SK-N-SH treated with all-trans-retinoic acid at 6 μM for 48 hours (cell line): ENCODE data around the gene SRRM2.

Experiments used
- ATAC-seq: fragments of 200-7000 bp; cut with Tn5 transposase; 3 replicates; pipeline ENCODE4 v1.9.1; 2020; ENCODE audit warnings: mild to moderate bottlenecking, moderate library complexity
- ARNTL ChIP-seq: fragments of 450-650 bp; formaldehyde crosslinking; IDR thresholded peaks from 2 replicates; pipeline ENCODE4 v1.5.0; 2020; ENCODE audit warnings: low read depth, mild to moderate bottlenecking, moderate library complexity, borderline replicate concordance
- BACH2 ChIP-seq: fragments of 250-450 bp; sonication (Bioruptor Pico); IDR thresholded peaks from 2 replicates; pipeline ENCODE4 v1.9.0; 2021; ENCODE audit warnings: mild to moderate bottlenecking, borderline replicate concordance
- CSDC2 ChIP-seq: fragments of 250-450 bp; sonication (Bioruptor Pico); IDR thresholded peaks from 2 replicates; pipeline ENCODE4 v1.5.0; 2020; ENCODE audit warnings: mild to moderate bottlenecking, moderate library complexity
- CSRNP3 ChIP-seq: fragments of 250-450 bp; sonication (Bioruptor Pico); IDR thresholded peaks from 2 replicates; pipeline ENCODE4 v1.5.1; 2021; ENCODE audit warnings: mild to moderate bottlenecking, moderate library complexity
- ESRRG ChIP-seq: fragments of 250-450 bp; sonication (Bioruptor Pico); IDR thresholded peaks from 2 replicates; pipeline ENCODE4 v1.6.1; 2021; ENCODE audit warnings: mild to moderate bottlenecking
- GLIS3 ChIP-seq: fragments of 250-450 bp; sonication (Bioruptor Pico); IDR thresholded peaks from 2 replicates; pipeline ENCODE4 v1.5.0; 2020; ENCODE audit warnings: mild to moderate bottlenecking, moderate library complexity
- ISL1 ChIP-seq: fragments of 250-450 bp; sonication (Bioruptor Pico); IDR thresholded peaks from 2 replicates; pipeline ENCODE4 v2.1.2; 2022; ENCODE audit warnings: mild to moderate bottlenecking, moderate library complexity
- OSR1 ChIP-seq: fragments of 250-450 bp; sonication (Bioruptor Pico); IDR thresholded peaks from 2 replicates; pipeline ENCODE4 v1.8.0; 2022; ENCODE audit warnings: moderate library complexity, mild to moderate bottlenecking, inconsistent platforms
- PPARA ChIP-seq: fragments of 250-450 bp; sonication (Bioruptor Pico); IDR thresholded peaks from 2 replicates; pipeline ENCODE4 v1.5.0; 2020; ENCODE audit warnings: mild to moderate bottlenecking, borderline replicate concordance
- RARB ChIP-seq: fragments of 250-450 bp; sonication (Bioruptor Pico); IDR thresholded peaks from 2 replicates; pipeline ENCODE4 v1.8.0; 2021; ENCODE audit warnings: mild to moderate bottlenecking, moderate library complexity
- SNAI2 ChIP-seq: fragments of 250-450 bp; sonication (Bioruptor Pico); IDR thresholded peaks from 2 replicates; pipeline ENCODE4 v1.5.0; 2020; ENCODE audit warnings: mild to moderate bottlenecking, moderate library complexity
- TCF4 ChIP-seq: fragments of 250-450 bp; sonication (Bioruptor Pico); IDR thresholded peaks from 2 replicates; pipeline ENCODE4 v1.8.0; 2021; ENCODE audit warnings: mild to moderate bottlenecking, moderate library complexity, borderline replicate concordance
- TOX ChIP-seq: fragments of 250-450 bp; sonication (Bioruptor Pico); IDR thresholded peaks from 2 replicates; pipeline ENCODE4 v1.8.0; 2021; ENCODE audit warnings: mild to moderate bottlenecking, moderate library complexity, borderline replicate concordance
- TSHZ2 ChIP-seq: fragments of 250-450 bp; sonication (Bioruptor Pico); IDR thresholded peaks from 2 replicates; pipeline ENCODE4 v1.5.0; 2020; ENCODE audit warnings: mild to moderate bottlenecking, moderate library complexity
- ZC3H10 ChIP-seq: fragments of 250-450 bp; sonication (Bioruptor Pico); IDR thresholded peaks from 2 replicates; pipeline ENCODE4 v1.5.1; 2021; ENCODE audit warnings: mild to moderate bottlenecking, moderate library complexity
- ZFP3 ChIP-seq: fragments of 250-450 bp; sonication (Bioruptor Pico); IDR thresholded peaks from 2 replicates; pipeline ENCODE4 v1.5.0; 2020; ENCODE audit warnings: mild to moderate bottlenecking, moderate library complexity
- ZFP30 ChIP-seq: fragments of 450-650 bp; formaldehyde crosslinking; IDR thresholded peaks from 2 replicates; pipeline ENCODE4 v1.5.0; 2022; ENCODE audit warnings: mild to moderate bottlenecking, moderate library complexity
- ZNF70 ChIP-seq: fragments of 450-650 bp; formaldehyde crosslinking; IDR thresholded peaks from 2 replicates; pipeline ENCODE4 v1.5.0; 2020; ENCODE audit warnings: mild to moderate bottlenecking, moderate library complexity
- ZNF8 ChIP-seq: fragments of 450-650 bp; formaldehyde crosslinking; IDR thresholded peaks from 2 replicates; pipeline ENCODE4 v1.5.0; 2020; ENCODE audit warnings: mild to moderate bottlenecking, moderate library complexity
- TF ChIP-seq, protein P1 (sequence below): fragments of 250-450 bp; sonication (Bioruptor Pico); IDR thresholded peaks from 2 replicates; pipeline ENCODE4 v1.5.1; 2020; ENCODE audit warnings: low read depth, mild to moderate bottlenecking, moderate library complexity

SRRM2 gene

DNA sequence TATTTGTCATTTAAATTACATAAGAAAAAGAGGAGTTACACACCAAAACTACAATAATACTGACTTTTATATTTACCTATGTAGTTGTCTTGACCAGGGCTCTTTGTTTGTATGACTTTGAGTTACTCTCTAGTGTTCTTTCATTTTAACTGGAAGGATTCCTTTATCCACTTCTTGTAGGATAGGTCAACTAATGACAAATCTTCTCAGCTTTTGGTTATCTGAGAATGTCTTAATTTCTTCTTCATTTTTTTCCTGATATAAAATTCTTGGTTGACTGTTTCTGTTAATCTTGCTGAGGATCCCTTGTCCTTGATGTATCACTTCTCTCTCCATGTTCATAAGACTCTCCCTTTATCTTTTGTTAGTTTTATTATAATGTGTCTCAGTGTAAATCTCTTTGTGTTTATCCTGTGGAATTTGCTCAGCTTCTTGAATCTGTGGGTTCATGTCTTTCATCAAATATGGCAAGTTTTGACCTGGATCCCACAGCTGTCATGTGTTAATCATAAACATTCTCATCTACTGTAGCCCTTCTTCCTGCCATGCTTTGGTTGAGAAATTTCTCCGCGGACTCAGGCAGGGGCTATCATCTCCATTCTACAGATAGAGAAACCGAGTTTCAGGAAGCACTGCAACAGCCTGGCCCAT lies 51.2 kb downstream of the SRRM2 start (continued):
- no peak for TF ChIP-seq CSRNP3 (CRISPR knock-in tag)

- TF ChIP-seq TSHZ2 (CRISPR knock-in tag), result no peak
- TF ChIP-seq, all 23 proteins: peak for 0
- no peak for ATAC-seq
Measured at GRCh38 chr16:2804728-2805127, 52.3 kb downstream of the SRRM2 start.

- no peak for TF ChIP-seq SNAI2 (CRISPR knock-in tag)
- TF ChIP-seq PPARA, result no peak
- no peak for TF ChIP-seq CSRNP3 (CRISPR knock-in tag)
- no peak for TF ChIP-seq ARNTL (CRISPR knock-in tag)
- no peak for TF ChIP-seq BACH2
- TF ChIP-seq ZNF8 (CRISPR knock-in tag), result no peak
- no peak for TF ChIP-seq ZFP3 (CRISPR knock-in tag)
- no peak for TF ChIP-seq ESRRG
- no peak for TF ChIP-seq RARB (CRISPR knock-in tag)
- TF ChIP-seq ISL1 (CRISPR knock-in tag), result no peak
- no peak for TF ChIP-seq TCF4
- no peak for TF ChIP-seq GLIS3
- TF ChIP-seq, protein P1, sequence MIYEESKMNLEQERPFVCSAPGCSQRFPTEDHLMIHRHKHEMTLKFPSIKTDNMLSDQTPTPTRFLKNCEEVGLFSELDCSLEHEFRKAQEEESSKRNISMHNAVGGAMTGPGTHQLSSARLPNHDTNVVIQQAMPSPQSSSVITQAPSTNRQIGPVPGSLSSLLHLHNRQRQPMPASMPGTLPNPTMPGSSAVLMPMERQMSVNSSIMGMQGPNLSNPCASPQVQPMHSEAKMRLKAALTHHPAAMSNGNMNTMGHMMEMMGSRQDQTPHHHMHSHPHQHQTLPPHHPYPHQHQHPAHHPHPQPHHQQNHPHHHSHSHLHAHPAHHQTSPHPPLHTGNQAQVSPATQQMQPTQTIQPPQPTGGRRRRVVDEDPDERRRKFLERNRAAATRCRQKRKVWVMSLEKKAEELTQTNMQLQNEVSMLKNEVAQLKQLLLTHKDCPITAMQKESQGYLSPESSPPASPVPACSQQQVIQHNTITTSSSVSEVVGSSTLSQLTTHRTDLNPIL (CRISPR knock-in tag), result no peak
- no peak for TF ChIP-seq ZC3H10
- no peak for TF ChIP-seq TOX (CRISPR knock-in tag)
- TF ChIP-seq ZNF70 (CRISPR knock-in tag), result no peak
- no peak for TF ChIP-seq CSDC2 (CRISPR knock-in tag)
- no peak for TF ChIP-seq ZFP30 (CRISPR knock-in tag)
- TF ChIP-seq TSHZ2 (CRISPR knock-in tag), result no peak
Measured at GRCh38 chr16:2806286-2806685, 53.8 kb downstream of the SRRM2 start.

GRCh38 chr16:2808181-2808580 lies 55.7 kb downstream of the SRRM2 start:
- no peak for ATAC-seq
- no peak for TF ChIP-seq BACH2
- no peak for TF ChIP-seq GLIS3
- TF ChIP-seq TOX (CRISPR knock-in tag), result no peak
- no peak for TF ChIP-seq SNAI2 (CRISPR knock-in tag)
- TF ChIP-seq, protein P1 (CRISPR knock-in tag), result no peak
- TF ChIP-seq CSRNP3 (CRISPR knock-in tag), result no peak
- no peak for TF ChIP-seq ZNF70 (CRISPR knock-in tag)
- TF ChIP-seq TSHZ2 (CRISPR knock-in tag), result no peak
- TF ChIP-seq OSR1 (CRISPR knock-in tag), result no peak
- no peak for TF ChIP-seq TCF4

More at GRCh38 chr16:2806286-2806685, 53.8 kb downstream of the SRRM2 start:
- no peak for ATAC-seq
